ENCODE data around the gene HBP1. TPM values are rescaled to one million over a fixed set of nuclear protein-coding genes. Genes with fewer than 3 reads are reported as not detected.

HBP1 gene
- polyA plus RNA-seq, 3 donors: 41.2 to 52.9 (median 44.7) TPM

DNA sequence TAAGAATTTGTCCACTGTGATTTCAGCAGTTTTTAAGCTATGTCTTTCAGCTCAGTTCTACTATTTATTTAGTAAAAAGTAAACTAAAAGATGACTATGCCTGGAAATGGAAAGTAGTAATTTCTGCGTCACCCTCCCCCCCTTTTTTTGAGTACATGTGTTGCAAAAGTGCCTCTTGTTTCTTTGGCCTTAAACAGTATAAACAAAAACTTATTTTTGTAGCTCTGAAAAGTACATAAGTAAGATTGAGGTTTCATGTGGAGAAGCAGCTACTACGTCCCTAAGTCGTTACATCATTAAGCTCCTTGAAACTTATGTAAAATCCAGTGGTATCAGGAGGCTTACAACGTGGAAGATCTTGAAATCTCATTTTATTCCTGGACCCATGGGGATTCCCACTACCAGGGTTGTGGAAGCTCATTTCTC, 46.3 kb upstream of the HBP1 start:
- Histone ChIP-seq H3K4me3 (replicated peaks in 1 of 3; ENCODE audit: low read depth in 2 of 3, low read length in 3 of 3) (no peak overlapping the region), H3K27ac (ENCODE audit: low read depth in 1 of 2, low read length in 2 of 2) (no peak overlapping the region), H3K4me1 (ENCODE audit: control insufficient read depth in 1 of 2, insufficient read depth in 2 of 2, low read length in 2 of 2) (peaks cover 7 to 10% of the 10 kb centered on the region in 2 donors), H3K79me2 (ENCODE audit: insufficient read depth, low read length) (peaks cover 3% of the 10 kb centered on the region), H3K36me3 (replicated peaks in 1 of 2; ENCODE audit: control insufficient read depth in 1 of 2, insufficient read depth in 2 of 2, low read length in 2 of 2) (no peaks in the 10 kb centered on the region), H3K4me2 (replicated peaks; ENCODE audit: extremely low read depth, low read length, poor library complexity, severe bottlenecking) (no peak overlapping the region), H3K27me3 (ENCODE audit: control insufficient read depth in 2 of 2, insufficient read depth in 2 of 2, low read length in 2 of 2) (no peaks in the 10 kb centered on the region), H3K9ac (ENCODE audit: insufficient read depth, low read length, poor library complexity, severe bottlenecking) (no peak overlapping the region), H2AFZ (ENCODE audit: insufficient read depth, low read depth, low read length, poor library complexity, severe bottlenecking) (no peak overlapping the region), H4K20me1 (ENCODE audit: insufficient read depth, low read length) (no peaks in the 10 kb centered on the region), H3K9me3 (replicated peaks in 1 of 2; ENCODE audit: control insufficient read depth in 1 of 2, insufficient read depth in 1 of 2, low read length in 2 of 2) (no peaks in the 10 kb centered on the region)
- TF ChIP-seq, protein P1, sequence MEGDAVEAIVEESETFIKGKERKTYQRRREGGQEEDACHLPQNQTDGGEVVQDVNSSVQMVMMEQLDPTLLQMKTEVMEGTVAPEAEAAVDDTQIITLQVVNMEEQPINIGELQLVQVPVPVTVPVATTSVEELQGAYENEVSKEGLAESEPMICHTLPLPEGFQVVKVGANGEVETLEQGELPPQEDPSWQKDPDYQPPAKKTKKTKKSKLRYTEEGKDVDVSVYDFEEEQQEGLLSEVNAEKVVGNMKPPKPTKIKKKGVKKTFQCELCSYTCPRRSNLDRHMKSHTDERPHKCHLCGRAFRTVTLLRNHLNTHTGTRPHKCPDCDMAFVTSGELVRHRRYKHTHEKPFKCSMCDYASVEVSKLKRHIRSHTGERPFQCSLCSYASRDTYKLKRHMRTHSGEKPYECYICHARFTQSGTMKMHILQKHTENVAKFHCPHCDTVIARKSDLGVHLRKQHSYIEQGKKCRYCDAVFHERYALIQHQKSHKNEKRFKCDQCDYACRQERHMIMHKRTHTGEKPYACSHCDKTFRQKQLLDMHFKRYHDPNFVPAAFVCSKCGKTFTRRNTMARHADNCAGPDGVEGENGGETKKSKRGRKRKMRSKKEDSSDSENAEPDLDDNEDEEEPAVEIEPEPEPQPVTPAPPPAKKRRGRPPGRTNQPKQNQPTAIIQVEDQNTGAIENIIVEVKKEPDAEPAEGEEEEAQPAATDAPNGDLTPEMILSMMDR (IDR thresholded peaks at IDR 0.05): no peak
- Mint-ChIP-seq H3K36me3 (no peaks in the 10 kb centered on the region), H3K9me3 (no peaks in the 10 kb centered on the region), H3K27me3 (ENCODE audit: low read depth in 3 of 3) (peaks cover 0 to 2% (median 0%) of the 10 kb centered on the region in 3 donors), H3K4me1 (peaks cover 15% of the 10 kb centered on the region), H3K4me3 (no peak overlapping the region), H3K27ac (no peak overlapping the region)
- WGBS (ENCODE audit: insufficient coverage): no CpG with 5 or more reads among the region's 4 CpGs
- intact Hi-C loops (cut with micrococcal nuclease): no loop called here
- no peak for DNase-seq

DNA sequence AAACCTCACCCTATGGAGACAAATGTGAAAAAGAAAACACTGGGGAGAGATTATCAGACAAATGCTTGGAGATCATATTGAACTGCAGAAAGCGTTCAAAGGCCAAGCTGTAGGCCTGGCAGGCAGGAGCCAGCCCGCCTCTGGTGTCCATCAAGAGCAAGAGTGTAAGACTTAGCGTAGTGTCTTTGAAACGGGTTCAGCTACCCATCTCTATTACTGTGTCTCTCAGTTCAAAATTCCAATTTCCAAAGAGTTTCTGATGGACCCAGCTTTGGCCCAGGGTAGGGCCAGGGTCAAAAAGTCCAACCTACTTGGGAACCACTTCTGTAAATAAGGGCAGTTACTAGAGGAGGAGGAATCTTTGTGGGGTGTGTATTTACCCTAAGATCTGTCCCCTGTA, 45.4 kb upstream of the HBP1 start:
- DNase-seq: no peak
- no peak overlapping the region for H3K4me3 Mint-ChIP-seq
- no peaks in the 10 kb centered on the region for H3K9me3 Mint-ChIP-seq
- H3K36me3 Mint-ChIP-seq: no peaks in the 10 kb centered on the region
- H3K9me3 ChIP-seq (replicated peaks in 1 of 2; ENCODE audit: control insufficient read depth in 1 of 2, insufficient read depth in 1 of 2, low read length in 2 of 2): no peaks in the 10 kb centered on the region
- TF ChIP-seq, protein P1 (IDR thresholded peaks at IDR 0.05): no peak
- peaks cover 15% of the 10 kb centered on the region for H3K4me1 Mint-ChIP-seq
- H3K4me2 ChIP-seq (replicated peaks; ENCODE audit: extremely low read depth, low read length, poor library complexity, severe bottlenecking): no peak overlapping the region
- H3K27me3 Mint-ChIP-seq (ENCODE audit: low read depth in 3 of 3): peaks cover 0 to 2% (median 0%) of the 10 kb centered on the region in 3 donors
- no peak overlapping the region for H3K4me3 ChIP-seq (replicated peaks in 1 of 3; ENCODE audit: low read depth in 2 of 3, low read length in 3 of 3)
- H2AFZ ChIP-seq (ENCODE audit: insufficient read depth, low read depth, low read length, poor library complexity, severe bottlenecking): no peak overlapping the region
- no peak overlapping the region for H3K27ac ChIP-seq (ENCODE audit: low read depth in 1 of 2, low read length in 2 of 2)
- no peak overlapping the region for H3K27ac Mint-ChIP-seq
- no peaks in the 10 kb centered on the region for H4K20me1 ChIP-seq (ENCODE audit: insufficient read depth, low read length)
- WGBS (ENCODE audit: insufficient coverage): 94% methylated on average over 4 of the region's 4 CpGs
- H3K9ac ChIP-seq (ENCODE audit: insufficient read depth, low read length, poor library complexity, severe bottlenecking): no peak overlapping the region
- intact Hi-C loops (cut with micrococcal nuclease): no loop called here
- no peaks in the 10 kb centered on the region for H3K27me3 ChIP-seq (ENCODE audit: control insufficient read depth in 2 of 2, insufficient read depth in 2 of 2, low read length in 2 of 2)
- H3K4me1 ChIP-seq (ENCODE audit: control insufficient read depth in 1 of 2, insufficient read depth in 2 of 2, low read length in 2 of 2): peaks cover 7 to 10% of the 10 kb centered on the region in 2 donors
- no peaks in the 10 kb centered on the region for H3K36me3 ChIP-seq (replicated peaks in 1 of 2; ENCODE audit: control insufficient read depth in 1 of 2, insufficient read depth in 2 of 2, low read length in 2 of 2)
- H3K79me2 ChIP-seq (ENCODE audit: insufficient read depth, low read length): peaks cover 3% of the 10 kb centered on the region
